ENCODE results near the gene SLC25A46. TPM values are rescaled to one million over a fixed set of nuclear protein-coding genes. Genes with fewer than 3 reads are reported as not detected.
"Not testable (repeated sequence)": the region's sequence is repeated elsewhere in the genome, so short reads cannot be mapped to it uniquely, and the experiment has no call there.

Gene SLC25A46
- total RNA-seq, result 32.8 and 49.4 TPM in 2 replicates

- TF ChIP-seq, protein P1, sequence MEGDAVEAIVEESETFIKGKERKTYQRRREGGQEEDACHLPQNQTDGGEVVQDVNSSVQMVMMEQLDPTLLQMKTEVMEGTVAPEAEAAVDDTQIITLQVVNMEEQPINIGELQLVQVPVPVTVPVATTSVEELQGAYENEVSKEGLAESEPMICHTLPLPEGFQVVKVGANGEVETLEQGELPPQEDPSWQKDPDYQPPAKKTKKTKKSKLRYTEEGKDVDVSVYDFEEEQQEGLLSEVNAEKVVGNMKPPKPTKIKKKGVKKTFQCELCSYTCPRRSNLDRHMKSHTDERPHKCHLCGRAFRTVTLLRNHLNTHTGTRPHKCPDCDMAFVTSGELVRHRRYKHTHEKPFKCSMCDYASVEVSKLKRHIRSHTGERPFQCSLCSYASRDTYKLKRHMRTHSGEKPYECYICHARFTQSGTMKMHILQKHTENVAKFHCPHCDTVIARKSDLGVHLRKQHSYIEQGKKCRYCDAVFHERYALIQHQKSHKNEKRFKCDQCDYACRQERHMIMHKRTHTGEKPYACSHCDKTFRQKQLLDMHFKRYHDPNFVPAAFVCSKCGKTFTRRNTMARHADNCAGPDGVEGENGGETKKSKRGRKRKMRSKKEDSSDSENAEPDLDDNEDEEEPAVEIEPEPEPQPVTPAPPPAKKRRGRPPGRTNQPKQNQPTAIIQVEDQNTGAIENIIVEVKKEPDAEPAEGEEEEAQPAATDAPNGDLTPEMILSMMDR (conservative IDR thresholded peaks at IDR 0.05; ENCODE audit: low read depth, low read length), result no peak
- peak within 1 kb of the TSS; percentile 87 for H3K4me3 ChIP-seq (ENCODE audit: low read depth, low read length)
- peak; percentile 58 for DNase-seq (ENCODE audit: low read depth)
Observed at GRCh38 chr5:110738812-110739651, at the start of gene SLC25A46. Gene SLC25A46, plus strand, starts transcription at chr5:110739007. Its CDS starts 113 bp downstream, at chr5:110739120.

DNA sequence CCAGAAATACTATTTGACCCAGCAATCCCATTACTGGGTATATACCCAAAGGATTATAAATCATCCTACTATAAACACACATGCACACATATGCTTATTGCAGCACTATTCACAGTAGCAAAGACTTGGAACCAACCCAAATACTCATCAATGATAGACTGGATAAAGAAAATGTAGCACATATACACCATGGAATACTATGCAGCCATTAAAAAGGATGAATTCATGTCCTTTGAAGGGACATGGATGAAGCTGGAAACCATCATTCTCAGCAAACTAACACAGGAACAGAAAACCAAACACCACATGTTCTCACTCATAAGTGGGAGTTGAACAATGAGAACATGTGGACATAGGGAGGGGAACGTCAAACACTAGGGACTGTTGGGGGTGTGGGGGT is 48.2 kb upstream of the SLC25A46 start:
- not testable (repeated sequence) for H3K4me3 ChIP-seq (ENCODE audit: low read depth, low read length); DNase-seq (ENCODE audit: low read depth)

DNA sequence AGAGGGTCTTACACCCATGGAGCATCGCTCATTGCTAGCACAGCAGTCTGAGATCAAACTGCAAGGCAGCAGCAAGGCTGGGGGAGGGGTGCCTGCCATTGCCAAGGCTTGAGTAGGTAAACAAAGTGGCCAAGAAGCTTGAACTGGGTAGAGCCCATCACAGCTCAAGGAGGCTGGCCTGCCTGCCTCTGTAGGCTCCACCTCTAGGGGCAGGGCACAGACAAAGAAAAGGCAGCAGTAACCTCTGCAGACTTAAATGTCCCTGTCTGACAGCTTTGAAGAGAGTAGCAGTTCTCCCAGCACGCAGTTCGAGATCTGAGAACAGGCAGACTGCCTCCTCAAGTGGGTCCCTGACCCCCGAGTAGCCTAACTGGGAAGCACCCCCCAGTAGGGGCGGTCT is 46.1 kb upstream of the SLC25A46 start:
- not testable (repeated sequence) for DNase-seq (ENCODE audit: low read depth); H3K4me3 ChIP-seq (ENCODE audit: low read depth, low read length)

GRCh38 chr5:110702300-110702699 is 36.5 kb upstream of the SLC25A46 start:
- H3K4me3 ChIP-seq (ENCODE audit: low read depth, low read length), result no peak overlapping the region
- no peak for DNase-seq (ENCODE audit: low read depth)
- TF ChIP-seq, protein P1 (conservative IDR thresholded peaks at IDR 0.05; ENCODE audit: low read depth, low read length), result no peak

GRCh38 chr5:110702704-110703103 is 36.1 kb upstream of the SLC25A46 start:
- DNase-seq (ENCODE audit: low read depth), result no peak
- no peak overlapping the region for H3K4me3 ChIP-seq (ENCODE audit: low read depth, low read length)
- TF ChIP-seq, protein P1 (conservative IDR thresholded peaks at IDR 0.05; ENCODE audit: low read depth, low read length), result no peak

GRCh38 chr5:110703481-110703880 is 35.3 kb upstream of the SLC25A46 start:
- TF ChIP-seq, protein P1 (conservative IDR thresholded peaks at IDR 0.05; ENCODE audit: low read depth, low read length), result no peak
- DNase-seq (ENCODE audit: low read depth), result no peak
- no peak overlapping the region for H3K4me3 ChIP-seq (ENCODE audit: low read depth, low read length)

GRCh38 chr5:110705349-110705748 is 33.5 kb upstream of the SLC25A46 start:
- no peak for DNase-seq (ENCODE audit: low read depth)
- TF ChIP-seq, protein P1 (conservative IDR thresholded peaks at IDR 0.05; ENCODE audit: low read depth, low read length), result no peak
- H3K4me3 ChIP-seq (ENCODE audit: low read depth, low read length), result no peak overlapping the region

DNA sequence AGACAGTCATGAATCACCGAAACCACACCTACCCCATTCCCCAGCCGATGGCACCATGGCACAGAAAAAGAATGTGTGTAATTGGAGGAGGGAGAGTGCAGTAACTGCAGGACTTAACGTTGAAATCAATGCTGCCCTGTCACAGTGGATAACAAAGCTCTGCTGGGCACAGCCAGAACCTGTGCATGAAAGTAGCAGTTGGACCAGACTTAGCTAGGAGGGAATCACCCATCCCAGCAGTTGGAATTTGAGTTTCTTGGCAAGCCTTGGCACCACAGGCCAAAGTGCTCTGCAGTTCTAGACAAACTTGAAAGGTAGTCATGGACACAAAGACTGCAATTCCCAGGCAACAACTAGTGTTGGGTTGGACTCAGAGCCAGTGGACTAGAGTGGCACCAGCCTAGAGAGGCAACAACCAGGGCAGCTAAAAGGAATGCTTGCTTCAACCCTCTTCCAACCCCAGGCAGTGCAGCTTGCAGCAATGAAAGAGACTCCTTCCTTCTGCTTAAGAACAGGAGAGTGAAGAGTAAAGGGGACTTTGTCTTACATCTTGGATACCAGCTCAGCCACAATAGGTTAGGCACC is 31.5 kb upstream of the SLC25A46 start:
- no peak for DNase-seq (ENCODE audit: low read depth)
- TF ChIP-seq, protein P1 (conservative IDR thresholded peaks at IDR 0.05; ENCODE audit: low read depth, low read length), result no peak
- no peak overlapping the region for H3K4me3 ChIP-seq (ENCODE audit: low read depth, low read length)
